ENCODE results near the gene CHD1L. TPM values are rescaled to one million over a fixed set of nuclear protein-coding genes. Genes with fewer than 3 reads are reported as not detected.
A peak's percentile ranks its signal among the peaks of the same experiment; 100 is the strongest.

CHD1L gene
- total and polyA plus RNA-seq, 2 of the 13 experiments (the other 11 are each of a cell fraction or from before 2014, with no cell fraction given) = 74.3 to 111 TPM

DNA sequence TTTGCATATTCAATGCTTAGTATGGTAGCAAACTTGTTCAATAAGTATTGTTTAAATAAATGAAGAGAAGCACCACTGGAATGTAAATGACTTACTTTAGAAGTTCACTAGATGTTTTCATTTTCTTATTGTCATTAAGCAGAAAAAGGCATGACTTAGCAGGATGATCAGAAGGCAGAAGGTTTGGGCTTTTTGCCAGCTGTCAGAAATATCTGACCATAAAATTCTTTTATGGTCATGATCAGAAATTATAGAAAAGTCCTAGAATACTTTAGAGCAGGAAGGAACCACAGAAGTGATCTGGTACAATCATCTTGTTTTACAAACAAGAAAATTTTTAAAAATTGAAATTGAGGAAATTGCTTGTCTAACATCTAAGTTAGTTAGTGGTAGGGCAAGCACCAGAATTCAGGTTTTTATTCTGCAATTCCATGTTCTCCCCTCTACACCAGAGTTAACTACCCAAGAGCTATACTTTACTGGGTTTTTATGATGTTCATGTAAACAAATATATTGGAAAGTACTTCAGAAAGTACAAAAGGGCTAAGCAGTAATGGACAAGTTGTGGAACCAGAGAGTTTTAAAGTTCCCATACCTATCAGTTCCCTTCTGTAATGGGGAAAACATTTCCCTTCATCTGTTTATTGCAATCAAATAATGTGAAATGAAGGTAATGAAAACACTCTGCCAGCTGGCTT lies 27.5 kb upstream of the CHD1L start (continued):
- TF ChIP-seq, protein P1, sequence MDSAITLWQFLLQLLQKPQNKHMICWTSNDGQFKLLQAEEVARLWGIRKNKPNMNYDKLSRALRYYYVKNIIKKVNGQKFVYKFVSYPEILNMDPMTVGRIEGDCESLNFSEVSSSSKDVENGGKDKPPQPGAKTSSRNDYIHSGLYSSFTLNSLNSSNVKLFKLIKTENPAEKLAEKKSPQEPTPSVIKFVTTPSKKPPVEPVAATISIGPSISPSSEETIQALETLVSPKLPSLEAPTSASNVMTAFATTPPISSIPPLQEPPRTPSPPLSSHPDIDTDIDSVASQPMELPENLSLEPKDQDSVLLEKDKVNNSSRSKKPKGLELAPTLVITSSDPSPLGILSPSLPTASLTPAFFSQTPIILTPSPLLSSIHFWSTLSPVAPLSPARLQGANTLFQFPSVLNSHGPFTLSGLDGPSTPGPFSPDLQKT (CRISPR knock-in tag; IDR thresholded peaks at IDR 0.05; ENCODE audit: borderline replicate concordance) = no peak
- TF ChIP-seq RBFOX2 (IDR thresholded peaks at IDR 0.05; ENCODE audit: low read depth, low read length) = peak; percentile 77; the same call in 1 of the 2 replicates

DNA sequence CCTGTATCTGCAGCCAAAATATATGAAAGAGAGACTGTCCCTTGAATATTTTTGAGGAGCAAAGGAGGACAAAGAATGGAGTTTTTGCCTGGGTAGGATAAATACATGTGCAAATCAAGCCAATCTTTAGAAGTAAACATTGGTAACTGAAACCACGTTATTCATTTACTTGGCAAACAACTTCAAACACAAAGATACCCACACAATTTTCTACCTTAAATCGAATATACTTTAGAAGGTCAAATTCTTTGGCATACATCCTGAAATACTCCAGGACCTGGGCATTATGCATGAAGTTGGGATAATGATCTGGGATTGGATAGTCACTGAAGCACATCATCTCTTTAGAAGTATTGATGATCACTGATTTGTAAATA lies 27.0 kb upstream of the CHD1L start:
- H3K9me3 ChIP-seq (ENCODE audit: low read length) = no peaks in the 10 kb centered on the region
- no TSS peak for BruUV-seq (replicated peaks)
- H3K79me2 ChIP-seq (ENCODE audit: insufficient read depth, low read length) = peaks cover 40% of the 10 kb centered on the region
- H2AFZ ChIP-seq (ENCODE audit: low read length) = no peak overlapping the region
- peak overlapping the region; percentile 21 for H3K9ac ChIP-seq (ENCODE audit: insufficient read depth, low read depth, low read length)
- peaks cover 100% of the 10 kb centered on the region for H3K4me1 ChIP-seq (ENCODE audit: insufficient read depth, low read length)
- in situ Hi-C loops (cut with HindIII; ENCODE audit: extremely low pct_ligation_motif_present, low pct_unique_long_range_greater_than_20kb) = no loop called here
- FAIRE-seq = peak; percentile 82
- intact Hi-C loops (cut with micrococcal nuclease; ENCODE audit: unreplicated experiment) = loop anchor here (1.0 to 2.0 kb wide), 2 partner anchors 24 to 43 kb away; partner anchors contain the start of gene PRKAB2
- peak overlapping the region; percentile 75 for H3K27ac ChIP-seq (ENCODE audit: extremely low read length, insufficient read depth, low read length)
- DNase-seq (ENCODE audit: low spot score) = peak; percentile 96
- H4K20me1 ChIP-seq (ENCODE audit: insufficient read depth, low read length) = no peaks in the 10 kb centered on the region
- ChIA-PET POLR2A (interaction anchor here (0.7 to 7.6 kb wide), 7 partner anchors 9 to 44 kb away, joined by 3 to 101 read pairs (median 4); partner anchors contain the start of genes CHD1L and FMO5), CTCF (ENCODE audit: low intra/inter-chr PET ratio, low total read pairs) (interaction anchor here (1.7 kb wide), 1 partner anchor 27 kb away, joined by 8 read pairs; the partner anchor contains the start of gene CHD1L)
- H3K4me3 ChIP-seq (replicated peaks in 1 of 3; ENCODE audit: insufficient read depth in 1 of 3, low read depth in 2 of 3, low read length in 3 of 3) = no peak overlapping the region
- 0% methylated on average over 2 of the region's 2 CpGs for WGBS (ENCODE audit: low lambda C conversion rate)
- peak; percentile 91 for ATAC-seq
- H3K36me3 ChIP-seq (replicated peaks in 1 of 2; ENCODE audit: control insufficient read depth in 1 of 2, insufficient read depth in 2 of 2, low read length in 2 of 2) = peaks cover 7 to 43% of the 10 kb centered on the region in 2 experiments
- H3K4me2 ChIP-seq (ENCODE audit: low read depth, low read length) = peak overlapping the region; percentile 47
- H3K27me3 ChIP-seq (ENCODE audit: control insufficient read depth in 1 of 2, insufficient read depth in 2 of 2, low read length in 2 of 2) = no peaks in the 10 kb centered on the region
- no peak for TF ChIP-seq SOX13 (IDR thresholded peaks at IDR 0.05)
- peak in 1 of 2 experiments; percentile 93; a peak in 2 of 4 replicates for TF ChIP-seq SOX13 (CRISPR knock-in tag; conservative IDR thresholded peaks at IDR 0.05 in 1 of 2, IDR thresholded peaks at IDR 0.05 in 1 of 2)
- TF ChIP-seq, protein P2, sequence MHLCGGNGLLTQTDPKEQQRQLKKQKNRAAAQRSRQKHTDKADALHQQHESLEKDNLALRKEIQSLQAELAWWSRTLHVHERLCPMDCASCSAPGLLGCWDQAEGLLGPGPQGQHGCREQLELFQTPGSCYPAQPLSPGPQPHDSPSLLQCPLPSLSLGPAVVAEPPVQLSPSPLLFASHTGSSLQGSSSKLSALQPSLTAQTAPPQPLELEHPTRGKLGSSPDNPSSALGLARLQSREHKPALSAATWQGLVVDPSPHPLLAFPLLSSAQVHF (CRISPR knock-in tag; IDR thresholded peaks at IDR 0.05) = no peak
- 0 out of 2 replicates have a peak, but pooled peaks have one; percentile 23 for TF ChIP-seq ZNF614 (CRISPR knock-in tag; IDR thresholded peaks at IDR 0.05; ENCODE audit: borderline replicate concordance)
- peak; percentile 71 for TF ChIP-seq NR2F2 (IDR thresholded peaks at IDR 0.05; ENCODE audit: borderline replicate concordance, low read depth)
- no peak for TF ChIP-seq ZNF547 (CRISPR knock-in tag; IDR thresholded peaks at IDR 0.05)
- no peak for TF ChIP-seq FOXP1 (IDR thresholded peaks at IDR 0.05)
- peak; percentile 80; the same call in 1 of the 2 replicates for TF ChIP-seq FOXP1 (CRISPR knock-in tag; IDR thresholded peaks at IDR 0.05)
- TF ChIP-seq CEBPG (CRISPR knock-in tag; IDR thresholded peaks at IDR 0.05) = peak; percentile 39
- TF ChIP-seq, protein P3, sequence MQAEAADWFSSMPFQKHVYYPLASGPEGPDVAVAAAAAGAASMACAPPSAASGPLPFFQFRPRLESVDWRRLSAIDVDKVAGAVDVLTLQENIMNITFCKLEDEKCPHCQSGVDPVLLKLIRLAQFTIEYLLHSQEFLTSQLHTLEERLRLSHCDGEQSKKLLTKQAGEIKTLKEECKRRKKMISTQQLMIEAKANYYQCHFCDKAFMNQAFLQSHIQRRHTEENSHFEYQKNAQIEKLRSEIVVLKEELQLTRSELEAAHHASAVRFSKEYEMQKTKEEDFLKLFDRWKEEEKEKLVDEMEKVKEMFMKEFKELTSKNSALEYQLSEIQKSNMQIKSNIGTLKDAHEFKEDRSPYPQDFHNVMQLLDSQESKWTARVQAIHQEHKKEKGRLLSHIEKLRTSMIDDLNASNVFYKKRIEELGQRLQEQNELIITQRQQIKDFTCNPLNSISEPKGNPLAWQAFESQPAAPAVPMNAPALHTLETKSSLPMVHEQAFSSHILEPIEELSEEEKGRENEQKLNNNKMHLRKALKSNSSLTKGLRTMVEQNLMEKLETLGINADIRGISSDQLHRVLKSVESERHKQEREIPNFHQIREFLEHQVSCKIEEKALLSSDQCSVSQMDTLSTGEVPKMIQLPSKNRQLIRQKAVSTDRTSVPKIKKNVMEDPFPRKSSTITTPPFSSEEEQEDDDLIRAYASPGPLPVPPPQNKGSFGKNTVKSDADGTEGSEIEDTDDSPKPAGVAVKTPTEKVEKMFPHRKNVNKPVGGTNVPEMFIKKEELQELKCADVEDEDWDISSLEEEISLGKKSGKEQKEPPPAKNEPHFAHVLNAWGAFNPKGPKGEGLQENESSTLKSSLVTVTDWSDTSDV (CRISPR knock-in tag; IDR thresholded peaks at IDR 0.05) = no peak
- TF ChIP-seq, protein P4, sequence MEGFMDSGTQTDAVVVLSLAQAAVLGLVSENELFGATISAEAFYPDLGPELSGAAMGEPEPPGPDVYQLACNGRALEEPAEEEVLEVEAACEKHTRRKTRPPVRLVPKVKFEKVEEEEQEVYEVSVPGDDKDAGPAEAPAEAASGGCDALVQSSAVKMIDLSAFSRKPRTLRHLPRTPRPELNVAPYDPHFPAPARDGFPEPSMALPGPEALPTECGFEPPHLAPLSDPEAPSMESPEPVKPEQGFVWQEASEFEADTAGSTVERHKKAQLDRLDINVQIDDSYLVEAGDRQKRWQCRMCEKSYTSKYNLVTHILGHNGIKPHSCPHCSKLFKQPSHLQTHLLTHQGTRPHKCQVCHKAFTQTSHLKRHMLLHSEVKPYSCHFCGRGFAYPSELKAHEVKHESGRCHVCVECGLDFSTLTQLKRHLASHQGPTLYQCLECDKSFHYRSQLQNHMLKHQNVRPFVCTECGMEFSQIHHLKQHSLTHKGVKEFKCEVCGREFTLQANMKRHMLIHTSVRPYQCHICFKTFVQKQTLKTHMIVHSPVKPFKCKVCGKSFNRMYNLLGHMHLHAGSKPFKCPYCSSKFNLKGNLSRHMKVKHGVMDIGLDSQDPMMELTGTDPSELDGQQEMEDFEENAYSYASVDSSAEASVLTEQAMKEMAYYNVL (CRISPR knock-in tag; IDR thresholded peaks at IDR 0.05; ENCODE audit: borderline replicate concordance) = 0 out of 2 replicates have a peak, but pooled peaks have one; percentile 28
- TF ChIP-seq, protein P5, sequence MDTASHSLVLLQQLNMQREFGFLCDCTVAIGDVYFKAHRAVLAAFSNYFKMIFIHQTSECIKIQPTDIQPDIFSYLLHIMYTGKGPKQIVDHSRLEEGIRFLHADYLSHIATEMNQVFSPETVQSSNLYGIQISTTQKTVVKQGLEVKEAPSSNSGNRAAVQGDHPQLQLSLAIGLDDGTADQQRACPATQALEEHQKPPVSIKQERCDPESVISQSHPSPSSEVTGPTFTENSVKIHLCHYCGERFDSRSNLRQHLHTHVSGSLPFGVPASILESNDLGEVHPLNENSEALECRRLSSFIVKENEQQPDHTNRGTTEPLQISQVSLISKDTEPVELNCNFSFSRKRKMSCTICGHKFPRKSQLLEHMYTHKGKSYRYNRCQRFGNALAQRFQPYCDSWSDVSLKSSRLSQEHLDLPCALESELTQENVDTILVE (CRISPR knock-in tag; IDR thresholded peaks at IDR 0.05) = peak; percentile 82
